CD4-positive, alpha-beta T cell (primary cell): ENCODE measurements around the gene SPNS1. TPM values are rescaled to one million over a fixed set of nuclear protein-coding genes. Genes with fewer than 3 reads are reported as not detected.

Source experiments
- ATAC-seq: fragments of 200-7000 bp; cut with Tn5 transposase; one replicate; pipeline ENCODE4 v1.10.0; 2022; ENCODE audit warnings: mild to moderate bottlenecking; ENCODE audit not compliant: poor library complexity
- CTCF ChIA-PET: fragments of 350-600 bp; sonication (Branson Sonifier 250); formaldehyde crosslinking; loops from one replicate; lab custom pipeline; 2021; ENCODE audit warnings: antibody characterized with exemption, inconsistent platforms; lab: Charles Lee
- POLR2A ChIA-PET: fragments of 350-600 bp; sonication (Branson Sonifier 250); formaldehyde crosslinking; loops from one replicate; lab custom pipeline; 2021; ENCODE audit warnings: antibody characterized with exemption, inconsistent platforms; lab: Charles Lee
- DNase-seq, 14 experiments: peaks; one replicate each; pipeline ENCODE4 v3.0.0-alpha.2; 2013 to 2020; ENCODE audit warnings: mixed read lengths in 2 of 14
- H3K27ac ChIP-seq, 2 donors: one replicate each; pipeline versions ENCODE4 v1.5.1 to v1.7.0; 2013; ENCODE audit warnings: low read length in 2 of 2, low read depth in 1 of 2, mild to moderate bottlenecking in 1 of 2
- H3K27me3 ChIP-seq, 2 experiments: 1 replicate in 1 of 2; 2 replicates in 1 of 2; pipeline versions ENCODE4 v1.6.1 to v1.7.0; 2013; ENCODE audit warnings: low read length in 2 of 2, control low read depth in 1 of 2, mild to moderate bottlenecking in 1 of 2, moderate library complexity in 1 of 2; ENCODE audit not compliant: insufficient read depth in 2 of 2, control insufficient read depth in 1 of 2
- H3K36me3 ChIP-seq: one replicate; pipeline ENCODE4 v1.6.1; 2013; ENCODE audit warnings: low read length, control low read depth; ENCODE audit not compliant: insufficient read depth
- H3K4me1 ChIP-seq: one replicate; pipeline ENCODE4 v1.6.1; 2013; ENCODE audit warnings: low read length, control low read depth; ENCODE audit not compliant: insufficient read depth
- H3K4me3 ChIP-seq: one replicate; pipeline ENCODE4 v1.5.1; 2013; ENCODE audit warnings: mild to moderate bottlenecking, low read length, moderate library complexity
- H3K9me3 ChIP-seq, 2 experiments: 1 replicate in 1 of 2; 2 replicates in 1 of 2; pipeline versions ENCODE4 v1.6.1 to v1.7.0; 2013; ENCODE audit warnings: low read length in 2 of 2, mild to moderate bottlenecking in 2 of 2, control low read depth in 1 of 2, moderate library complexity in 1 of 2; ENCODE audit not compliant: control insufficient read depth in 1 of 2, insufficient read depth in 1 of 2
- H3K27ac Mint-ChIP-seq: one replicate; pipeline ENCODE4 v1.8.0; 2020; ENCODE audit warnings: mixed read lengths
- H3K27me3 Mint-ChIP-seq: one replicate; pipeline ENCODE4 v1.8.0; 2021; ENCODE audit warnings: mixed read lengths
- H3K36me3 Mint-ChIP-seq: one replicate; pipeline ENCODE4 v1.8.0; 2021; ENCODE audit warnings: low read depth, mixed read lengths
- H3K4me1 Mint-ChIP-seq: one replicate; pipeline ENCODE4 v1.8.0; 2021; ENCODE audit warnings: low read depth, mixed read lengths
- H3K4me3 Mint-ChIP-seq: one replicate; pipeline ENCODE4 v1.8.0; 2020; ENCODE audit warnings: mild to moderate bottlenecking, mixed read lengths
- H3K9me3 Mint-ChIP-seq: one replicate; pipeline ENCODE4 v1.8.0; 2020; ENCODE audit warnings: mixed read lengths
- intact Hi-C, 2 experiments: fragments of 100-400 bp; cut with DNase I in 1 of 2; cut with micrococcal nuclease in 1 of 2; formaldehyde crosslinking; loops; one replicate each; pipeline versions ENCODE4 v1.15.1 to v1.9.0; 2023 to 2025; cut with DNase I, micrococcal nuclease
- total RNA-seq, 174 experiments: library from RNA in 2 of 174; stranded (reverse) in 2 of 174; gene quantifications; one replicate each; pipeline ENCODE4 v1.2.3 and lab custom pipeline; 2021 to 2026
- TF ChIP-seq, protein P1 (sequence below): fragments of 200-600 bp; IDR thresholded peaks from one replicate; pipeline ENCODE4 v1.8.0; 2022; ENCODE audit warnings: antibody characterized with exemption, mild to moderate bottlenecking

SPNS1 gene
- total RNA-seq, 2 experiments from 2014 or later, result 24.4 to 28.1 TPM

- Histone ChIP-seq H3K4me1 (peaks cover 23% of the 10 kb centered on the region), H3K27me3 (no peaks in the 10 kb centered on the region), H3K9me3 (peaks cover 0 to 4% of the 10 kb centered on the region in 2 experiments), H3K27ac (no peak overlapping the region), H3K4me3 (no peak overlapping the region), H3K36me3 (no peaks in the 10 kb centered on the region)
- peaks cover 35% of the 10 kb centered on the region for H3K4me1 Mint-ChIP-seq
- ATAC-seq (no peak), DNase-seq (no peak)
- no peaks in the 10 kb centered on the region for H3K9me3 Mint-ChIP-seq
- ChIA-PET CTCF (no interaction called here), POLR2A (interaction anchor here (1.4 to 1.5 kb wide), 2 partner anchors 12 to 72 kb away, joined by 3 to 7 read pairs; partner anchors contain the start of gene SH2B1)
- TF ChIP-seq, protein P1, sequence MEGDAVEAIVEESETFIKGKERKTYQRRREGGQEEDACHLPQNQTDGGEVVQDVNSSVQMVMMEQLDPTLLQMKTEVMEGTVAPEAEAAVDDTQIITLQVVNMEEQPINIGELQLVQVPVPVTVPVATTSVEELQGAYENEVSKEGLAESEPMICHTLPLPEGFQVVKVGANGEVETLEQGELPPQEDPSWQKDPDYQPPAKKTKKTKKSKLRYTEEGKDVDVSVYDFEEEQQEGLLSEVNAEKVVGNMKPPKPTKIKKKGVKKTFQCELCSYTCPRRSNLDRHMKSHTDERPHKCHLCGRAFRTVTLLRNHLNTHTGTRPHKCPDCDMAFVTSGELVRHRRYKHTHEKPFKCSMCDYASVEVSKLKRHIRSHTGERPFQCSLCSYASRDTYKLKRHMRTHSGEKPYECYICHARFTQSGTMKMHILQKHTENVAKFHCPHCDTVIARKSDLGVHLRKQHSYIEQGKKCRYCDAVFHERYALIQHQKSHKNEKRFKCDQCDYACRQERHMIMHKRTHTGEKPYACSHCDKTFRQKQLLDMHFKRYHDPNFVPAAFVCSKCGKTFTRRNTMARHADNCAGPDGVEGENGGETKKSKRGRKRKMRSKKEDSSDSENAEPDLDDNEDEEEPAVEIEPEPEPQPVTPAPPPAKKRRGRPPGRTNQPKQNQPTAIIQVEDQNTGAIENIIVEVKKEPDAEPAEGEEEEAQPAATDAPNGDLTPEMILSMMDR, result no peak
- intact Hi-C loops, result no loop called here
- no peak overlapping the region for H3K4me3 Mint-ChIP-seq
- no peak overlapping the region for H3K27ac Mint-ChIP-seq
- no peaks in the 10 kb centered on the region for H3K27me3 Mint-ChIP-seq
- H3K36me3 Mint-ChIP-seq, result no peaks in the 10 kb centered on the region
Measured at GRCh38 chr16:28935346-28935745, 39.2 kb upstream of the SPNS1 start.

GRCh38 chr16:28935924-28936783 lies 38.4 kb upstream of the SPNS1 start:
- peaks cover 0 to 4% of the 10 kb centered on the region in 2 experiments for H3K9me3 ChIP-seq
- peak overlapping the region; percentile 80 for H3K4me3 Mint-ChIP-seq
- TF ChIP-seq, protein P1, result no peak
- ATAC-seq, result peak; percentile 100
- intact Hi-C loops, result no loop called here
- peaks cover 15% of the 10 kb centered on the region for H3K4me1 ChIP-seq
- no peak overlapping the region for H3K27ac ChIP-seq
- no peaks in the 10 kb centered on the region for H3K36me3 Mint-ChIP-seq
- no peaks in the 10 kb centered on the region for H3K36me3 ChIP-seq
- H3K4me1 Mint-ChIP-seq, result peaks cover 28% of the 10 kb centered on the region
- peak overlapping the region; percentile 47 for H3K27ac Mint-ChIP-seq
- H3K27me3 Mint-ChIP-seq, result no peaks in the 10 kb centered on the region
- ChIA-PET POLR2A (interaction anchor here (0.6 to 1.5 kb wide), 7 partner anchors 9 to 114 kb away, joined by 3 to 11 read pairs (median 3); partner anchors contain the start of genes ATXN2L, NFATC2IP, RABEP2 and SH2B1), CTCF (interaction anchor here (1.6 kb wide), 1 partner anchor 9 kb away, joined by 6 read pairs; no protein-coding TSS in a partner anchor)
- H3K4me3 ChIP-seq, result peak overlapping the region; percentile 36
- peak; percentile 64 to 93 (median 82) for DNase-seq
- H3K27me3 ChIP-seq, result no peaks in the 10 kb centered on the region
- no peaks in the 10 kb centered on the region for H3K9me3 Mint-ChIP-seq

DNA sequence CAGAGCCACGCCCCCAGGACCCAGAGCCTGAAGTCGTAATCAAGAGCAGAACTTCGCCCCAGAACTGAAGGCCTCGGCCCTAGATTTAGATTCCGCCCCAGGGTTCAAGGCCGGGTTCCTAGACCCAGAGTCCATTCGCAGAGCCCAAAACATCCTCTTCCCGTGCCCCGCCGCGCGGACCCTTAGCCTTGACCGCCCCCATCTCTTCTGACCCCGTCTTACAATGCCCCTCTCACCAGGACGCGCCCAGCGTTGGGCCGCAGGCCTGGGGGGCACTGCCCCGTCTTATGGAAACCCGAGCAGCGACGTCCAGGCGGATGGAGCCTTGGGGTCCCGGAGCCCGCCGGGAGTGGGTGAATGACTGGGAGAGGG lies 37.8 kb upstream of the SPNS1 start:
- no peak for ATAC-seq
- H3K4me3 ChIP-seq, result peak overlapping the region; percentile 36
- H3K9me3 Mint-ChIP-seq, result no peaks in the 10 kb centered on the region

More for the DNA sequence above, 37.8 kb upstream of the SPNS1 start:
- ChIA-PET CTCF (interaction anchor here (1.6 kb wide), 1 partner anchor 8 kb away, joined by 6 read pairs; no protein-coding TSS in a partner anchor), POLR2A (interaction anchor here (0.8 to 1.5 kb wide), 6 partner anchors 9 to 73 kb away, joined by 3 to 11 read pairs (median 4); partner anchors contain the start of genes NFATC2IP, RABEP2 and SH2B1)
- TF ChIP-seq, protein P1, result no peak
- Mint-ChIP-seq H3K27me3 (no peaks in the 10 kb centered on the region), H3K27ac (peak overlapping the region; percentile 47), H3K4me1 (peaks cover 28% of the 10 kb centered on the region), H3K36me3 (no peaks in the 10 kb centered on the region), H3K4me3 (peak overlapping the region; percentile 80)
- Histone ChIP-seq H3K27ac (no peak overlapping the region), H3K27me3 (no peaks in the 10 kb centered on the region), H3K36me3 (no peaks in the 10 kb centered on the region), H3K4me1 (peaks cover 14% of the 10 kb centered on the region), H3K9me3 (peaks cover 0 to 4% of the 10 kb centered on the region in 2 experiments)
- DNase-seq, result peak in 1 of 14 experiments; percentile 14
- intact Hi-C loops, result no loop called here
